Endothelial cell of umbilical vein (primary cell): ENCODE measurements around the gene IL4I1. TPM values are rescaled to one million over a fixed set of nuclear protein-coding genes. Genes with fewer than 3 reads are reported as not detected.
"Not testable (repeated sequence)": the region's sequence is repeated elsewhere in the genome, so short reads cannot be mapped to it uniquely, and the experiment has no call there.

Source experiments
- BruUV-seq: library from RNA; stranded (reverse); fragments of 400-500 nt; replicated peaks from 2 replicates; lab custom pipeline; 2021; lab: Mats Ljungman, UMichigan
- CTCF ChIA-PET: fragments of 300-600, 350-600 bp; sonication (Branson Sonifier 250); formaldehyde crosslinking; loops from one replicate; lab custom pipeline; 2021; ENCODE audit warnings: antibody characterized with exemption, inconsistent platforms; lab: Charles Lee
- POLR2A ChIA-PET: fragments of 300-600, 350-600 bp; sonication (Branson Sonifier 250); formaldehyde crosslinking; loops from one replicate; lab custom pipeline; 2021; ENCODE audit warnings: antibody characterized with exemption, inconsistent platforms; lab: Charles Lee
- DNase-seq: peaks from one replicate; pipeline ENCODE4 v3.0.0-alpha.2; 2011; ENCODE audit warnings: low read depth, low spot score
- FAIRE-seq: peaks from 2 replicates; lab custom pipeline; 2011; peaks lifted over from hg19 to GRCh38; lab: Jason Lieb, UNC
- H2AFZ ChIP-seq: 2 replicates; pipeline ENCODE4 v1.6.0; 2012; ENCODE audit warnings: low read depth, low read length, control low read depth, inconsistent platforms
- H3K27ac ChIP-seq: 2 replicates; pipeline ENCODE4 v1.5.1; 2011; ENCODE audit warnings: low read depth, mild to moderate bottlenecking, control low read depth, low read length, moderate library complexity; ENCODE audit not compliant: insufficient read depth
- H3K27me3 ChIP-seq, 2 experiments: 2 replicates each; pipeline versions ENCODE4 v1.6.0 to v1.6.1; 2011; ENCODE audit warnings: low read length in 2 of 2, mixed read lengths in 1 of 2; ENCODE audit not compliant: control insufficient read depth in 2 of 2, insufficient read depth in 2 of 2
- H3K36me3 ChIP-seq, 2 experiments: 2 replicates in 1 of 2; 3 replicates in 1 of 2; pipeline ENCODE4 v1.5.1; 2011; ENCODE audit warnings: low read length in 2 of 2, mild to moderate bottlenecking in 1 of 2, moderate library complexity in 1 of 2; ENCODE audit not compliant: control insufficient read depth in 2 of 2, insufficient read depth in 2 of 2; ENCODE audit errors: extremely low read depth in 1 of 2
- H3K4me1 ChIP-seq: 3 replicates; pipeline ENCODE4 v1.5.1; 2011; ENCODE audit warnings: mild to moderate bottlenecking, low read length; ENCODE audit not compliant: control insufficient read depth, insufficient read depth; ENCODE audit errors: extremely low read depth
- H3K4me2 ChIP-seq: 2 replicates; pipeline ENCODE4 v1.6.1; 2011; ENCODE audit warnings: low read length, control low read depth, mixed read lengths; ENCODE audit not compliant: insufficient read depth
- H3K4me3 ChIP-seq, 3 experiments: fragments of 200-600 bp in 1 of 3; sonication (generic), shearing (Covaris generic) in 1 of 3; replicated peaks in 1 of 3; 2 replicates each; pipeline ENCODE4 v1.5.1; 2011 to 2016; ENCODE audit warnings: control low read depth in 3 of 3, low read length in 3 of 3, mild to moderate bottlenecking in 2 of 3, inconsistent platforms in 1 of 3, low read depth in 1 of 3, moderate library complexity in 1 of 3; ENCODE audit not compliant: insufficient read depth in 1 of 3
- H3K79me2 ChIP-seq: 2 replicates; pipeline ENCODE4 v1.6.0; 2012; ENCODE audit warnings: low read length, inconsistent platforms; ENCODE audit not compliant: control insufficient read depth, insufficient read depth
- H3K9ac ChIP-seq: replicated peaks from 2 replicates; pipeline ENCODE3; 2011; ENCODE audit warnings: low read length, control low read depth; ENCODE audit not compliant: insufficient read depth; ENCODE audit errors: extremely low read depth
- H3K9me1 ChIP-seq: replicated peaks from 3 replicates; pipeline ENCODE4 v1.6.0; 2011; ENCODE audit warnings: mild to moderate bottlenecking, low read length; ENCODE audit not compliant: control insufficient read depth, insufficient read depth; ENCODE audit errors: extremely low read depth
- H3K9me3 ChIP-seq: replicated peaks from 2 replicates; pipeline ENCODE4 v1.5.1; 2012; ENCODE audit warnings: low read length, inconsistent platforms; ENCODE audit not compliant: control insufficient read depth, insufficient read depth
- H4K20me1 ChIP-seq: replicated peaks from 2 replicates; pipeline ENCODE3; 2011; ENCODE audit warnings: mild to moderate bottlenecking, low read length; ENCODE audit not compliant: control insufficient read depth, insufficient read depth; ENCODE audit errors: extremely low read depth
- EZH2 ChIP-seq: IDR thresholded peaks from 2 replicates; pipeline ENCODE4 v1.6.1; 2012; ENCODE audit warnings: borderline replicate concordance, low read depth, mild to moderate bottlenecking, moderate library complexity, low read length, inconsistent platforms; ENCODE audit not compliant: severe bottlenecking
- FOS ChIP-seq: IDR thresholded peaks from 2 replicates; pipeline ENCODE4 v1.6.1; 2011; ENCODE audit warnings: mild to moderate bottlenecking, low read length, moderate library complexity, borderline replicate concordance; ENCODE audit not compliant: insufficient read depth
- GATA2 ChIP-seq: IDR thresholded peaks from 2 replicates; pipeline ENCODE4 v1.7.0; 2011; ENCODE audit warnings: low read depth, mild to moderate bottlenecking, moderate library complexity, mixed read lengths, low read length; ENCODE audit not compliant: insufficient read length, insufficient read depth
- JUN ChIP-seq: IDR thresholded peaks from 2 replicates; pipeline ENCODE4 v1.6.1; 2011; ENCODE audit warnings: borderline replicate concordance, low read depth; ENCODE audit not compliant: insufficient read length, insufficient read depth
- MYC ChIP-seq: IDR thresholded peaks from one replicate; pipeline ENCODE4 v1.6.1; 2011; ENCODE audit warnings: mild to moderate bottlenecking, low read depth, low read length
- POLR2A ChIP-seq: IDR thresholded peaks from 2 replicates; pipeline ENCODE4 v1.6.1; 2012; ENCODE audit warnings: low read depth, mild to moderate bottlenecking, control low read depth, low read length
- POLR2AphosphoS5 ChIP-seq: IDR thresholded peaks from 2 replicates; pipeline ENCODE4 v1.6.1; 2012; ENCODE audit warnings: low read depth, mild to moderate bottlenecking, control low read depth, low read length, moderate library complexity; ENCODE audit not compliant: insufficient read depth
- dilution Hi-C: fragments of 300-500 bp; cut with MboI; formaldehyde crosslinking; loops from one replicate; pipeline ENCODE4 v1.15.0; 2019; ENCODE audit warnings: low sequenced_read_pairs; ENCODE audit not compliant: extremely low pct_ligation_motif_present
- intact Hi-C: fragments of 100-400 bp; cut with micrococcal nuclease; formaldehyde crosslinking; loops from one replicate; pipeline ENCODE4 v1.10.0; 2022
- polyA plus RNA-seq, 4 experiments: library from polyadenylated mRNA; depleted of rRNA in 3 of 4; stranded (reverse) in 3 of 4; unstranded in 1 of 4; fragments of >200 nt; gene quantifications; 2 replicates each; pipeline versions ENCODE4 v1.2.1 to v1.2.3, GENCODE V29; 2011 to 2012; ENCODE audit warnings: missing spikeins in 1 of 4
- total RNA-seq: library from RNA; stranded (reverse); gene quantifications from 2 replicates; pipeline ENCODE4 v1.2.3, GENCODE V29; 2021
- TF ChIP-seq, protein P1 (sequence below): IDR thresholded peaks from 2 replicates; pipeline ENCODE4 v1.6.1; 2011; ENCODE audit not compliant: insufficient read depth, insufficient read length
- TF ChIP-seq, protein P2 (sequence below), 2 donors: IDR thresholded peaks; 1 replicate in 1 of 2; 2 replicates in 1 of 2; pipeline ENCODE4 v1.5.1; 2011; ENCODE audit warnings: low read length in 2 of 2, mild to moderate bottlenecking in 2 of 2, moderate library complexity in 2 of 2, control low read depth in 1 of 2, inconsistent platforms in 1 of 2, low read depth in 1 of 2; ENCODE audit not compliant: insufficient read depth in 1 of 2; ENCODE audit errors: extremely low read depth in 1 of 2

The IL4I1 gene
- total and polyA plus RNA-seq, 2 donors (not counting 3 experiments of a cell fraction or from before 2014, with no cell fraction given): 5.0 to 5.6 TPM

DNA sequence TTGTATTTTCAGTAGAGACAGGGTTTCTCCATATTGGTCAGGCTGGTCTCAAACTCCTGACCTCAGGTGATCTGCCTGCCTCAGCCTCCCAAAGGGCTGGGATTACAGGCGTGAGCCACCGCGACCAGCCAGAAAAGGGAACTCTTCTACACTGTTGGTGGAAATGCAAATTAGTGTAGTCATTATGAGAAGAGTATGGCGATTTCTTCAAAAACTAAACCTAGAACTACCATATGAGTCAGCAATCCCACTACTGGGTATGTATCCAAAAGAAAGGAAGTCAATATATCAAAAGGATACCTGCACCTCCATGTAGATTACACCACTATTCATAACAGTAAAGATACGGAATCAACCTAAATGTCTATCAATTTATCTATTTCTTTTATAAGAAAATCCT, 47.9 kb upstream of the IL4I1 start:
- H3K79me2 ChIP-seq, H3K27me3 ChIP-seq, H4K20me1 ChIP-seq, CTCF ChIA-PET, H3K9ac ChIP-seq, BruUV-seq, H3K27ac ChIP-seq, H3K9me3 ChIP-seq, intact Hi-C loops, H3K4me1 ChIP-seq, H2AFZ ChIP-seq, H3K36me3 ChIP-seq, H3K4me3 ChIP-seq, DNase-seq, H3K9me1 ChIP-seq, H3K4me2 ChIP-seq, FAIRE-seq, dilution Hi-C loops, POLR2A ChIA-PET: not testable (repeated sequence)

DNA sequence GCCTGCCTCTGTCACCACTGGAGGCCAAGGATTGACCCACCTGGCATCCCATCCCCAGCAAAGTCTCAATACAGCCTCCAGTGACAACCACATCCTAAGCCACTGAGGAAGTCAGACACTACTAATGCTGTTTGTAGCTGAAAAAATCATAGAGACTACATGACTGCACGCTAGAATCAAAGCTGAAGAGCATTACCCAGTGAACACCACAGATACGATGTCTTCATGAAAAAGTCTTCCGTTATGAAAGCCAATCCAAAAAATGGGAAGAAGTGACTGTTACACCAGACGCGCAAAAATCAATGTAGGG, 43.8 kb upstream of the IL4I1 start:
- Histone ChIP-seq H3K9me3 (no peaks in the 10 kb centered on the region), H3K4me2 (no peak overlapping the region), H3K9me1 (no peaks in the 10 kb centered on the region), H3K27me3 (no peaks in the 10 kb centered on the region), H4K20me1 (no peaks in the 10 kb centered on the region), H3K4me3 (no peak overlapping the region), H3K4me1 (peaks cover 3% of the 10 kb centered on the region), H3K79me2 (no peaks in the 10 kb centered on the region), H3K36me3 (no peaks in the 10 kb centered on the region), H2AFZ (no peak overlapping the region), H3K27ac (no peak overlapping the region), H3K9ac (no peak overlapping the region)
- BruUV-seq: no TSS peak
- intact Hi-C loops (no loop called here), dilution Hi-C loops (no loop called here)
- FAIRE-seq: no peak
- POLR2A ChIA-PET: no interaction called here
- CTCF ChIA-PET: interaction anchor here (1.5 kb wide), 1 partner anchor 40 kb away, joined by 3 read pairs; no protein-coding TSS in a partner anchor
- no peak for TF ChIP-seq EZH2
- TF ChIP-seq MYC: no peak
- TF ChIP-seq POLR2AphosphoS5: no peak
- TF ChIP-seq, protein P1, sequence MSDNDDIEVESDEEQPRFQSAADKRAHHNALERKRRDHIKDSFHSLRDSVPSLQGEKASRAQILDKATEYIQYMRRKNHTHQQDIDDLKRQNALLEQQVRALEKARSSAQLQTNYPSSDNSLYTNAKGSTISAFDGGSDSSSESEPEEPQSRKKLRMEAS: no peak
- no peak for TF ChIP-seq POLR2A
- TF ChIP-seq JUN: no peak
- TF ChIP-seq FOS: no peak
- TF ChIP-seq, protein P2, sequence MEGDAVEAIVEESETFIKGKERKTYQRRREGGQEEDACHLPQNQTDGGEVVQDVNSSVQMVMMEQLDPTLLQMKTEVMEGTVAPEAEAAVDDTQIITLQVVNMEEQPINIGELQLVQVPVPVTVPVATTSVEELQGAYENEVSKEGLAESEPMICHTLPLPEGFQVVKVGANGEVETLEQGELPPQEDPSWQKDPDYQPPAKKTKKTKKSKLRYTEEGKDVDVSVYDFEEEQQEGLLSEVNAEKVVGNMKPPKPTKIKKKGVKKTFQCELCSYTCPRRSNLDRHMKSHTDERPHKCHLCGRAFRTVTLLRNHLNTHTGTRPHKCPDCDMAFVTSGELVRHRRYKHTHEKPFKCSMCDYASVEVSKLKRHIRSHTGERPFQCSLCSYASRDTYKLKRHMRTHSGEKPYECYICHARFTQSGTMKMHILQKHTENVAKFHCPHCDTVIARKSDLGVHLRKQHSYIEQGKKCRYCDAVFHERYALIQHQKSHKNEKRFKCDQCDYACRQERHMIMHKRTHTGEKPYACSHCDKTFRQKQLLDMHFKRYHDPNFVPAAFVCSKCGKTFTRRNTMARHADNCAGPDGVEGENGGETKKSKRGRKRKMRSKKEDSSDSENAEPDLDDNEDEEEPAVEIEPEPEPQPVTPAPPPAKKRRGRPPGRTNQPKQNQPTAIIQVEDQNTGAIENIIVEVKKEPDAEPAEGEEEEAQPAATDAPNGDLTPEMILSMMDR (IDR thresholded peaks at IDR 0.05; ENCODE audit: extremely low read depth in 1 of 2, insufficient read depth in 1 of 2, low read depth in 1 of 2, low read length in 2 of 2): no peak
- TF ChIP-seq GATA2: no peak
- DNase-seq: no peak
